Activated naive CD4-positive, alpha-beta T cell treated with Interleukin-2 at 50 U/mL for 16 hours (primary cell): Measurements from ENCODE around the gene TSR3.

ENCODE experiments used
- DNase-seq: peaks from one replicate; pipeline ENCODE4 v3.0.0-alpha.2; 2020

Gene TSR3

GRCh38 chr16:1351582-1352362 is at the start of gene TSR3, which contains the start of gene GNPTG:
Gene TSR3, minus strand, starts transcription at chr16:1351878. Its CDS starts 74 bp downstream, at chr16:1351804.
Gene GNPTG, plus strand, starts transcription at chr16:1351931. Its CDS starts 35 bp downstream, at chr16:1351966.
- DNase-seq: peak; percentile 85

- DNase-seq: no peak
These were observed 49.5 kb upstream of the TSR3 start for GRCh38 chr16:1401061-1401757.

GRCh38 chr16:1398826-1399581 is 47.3 kb upstream of the TSR3 start:
- no peak for DNase-seq

GRCh38 chr16:1398351-1398750 is 46.7 kb upstream of the TSR3 start:
- no peak for DNase-seq

- DNase-seq: no peak
These were observed 46.1 kb upstream of the TSR3 start for GRCh38 chr16:1397779-1398178.

GRCh38 chr16:1395444-1396031 is 43.9 kb upstream of the TSR3 start:
- DNase-seq: no peak

- no peak for DNase-seq
These were observed 42.8 kb upstream of the TSR3 start for GRCh38 chr16:1394367-1394951.

GRCh38 chr16:1393613-1394176 is 42.0 kb upstream of the TSR3 start:
- no peak for DNase-seq

- DNase-seq: no peak
These were observed 41.1 kb upstream of the TSR3 start for GRCh38 chr16:1392826-1393225.

GRCh38 chr16:1390239-1390779 is 38.6 kb upstream of the TSR3 start:
- no peak for DNase-seq

GRCh38 chr16:1389762-1390161 is 38.1 kb upstream of the TSR3 start:
- DNase-seq: no peak

- no peak for DNase-seq
These were observed 35.7 kb upstream of the TSR3 start for GRCh38 chr16:1387331-1387730.

GRCh38 chr16:1385232-1385631 is 33.6 kb upstream of the TSR3 start:
- DNase-seq: no peak

- DNase-seq: no peak
These were observed 31.9 kb upstream of the TSR3 start for GRCh38 chr16:1383556-1383955.

GRCh38 chr16:1381612-1382406 is 30.1 kb upstream of the TSR3 start:
- no peak for DNase-seq

GRCh38 chr16:1380195-1380594 is 28.5 kb upstream of the TSR3 start:
- no peak for DNase-seq

GRCh38 chr16:1379304-1380076 is 27.8 kb upstream of the TSR3 start:
- peak; percentile 68 for DNase-seq

GRCh38 chr16:1378804-1379303 is 27.2 kb upstream of the TSR3 start:
- peak; percentile 78 for DNase-seq

GRCh38 chr16:1378087-1378803 is 26.6 kb upstream of the TSR3 start:
- DNase-seq: no peak
